ENCODE data around the gene TCEAL7. TPM values are rescaled to one million over a fixed set of nuclear protein-coding genes. Genes with fewer than 3 reads are reported as not detected.

Gene TCEAL7
- total and polyA plus RNA-seq, 9 of the 15 experiments (the other 6 are each of a cell fraction or from before 2014, with no cell fraction given): 0.07 to 0.34 (median 0.13) TPM; not detected in 4

DNA sequence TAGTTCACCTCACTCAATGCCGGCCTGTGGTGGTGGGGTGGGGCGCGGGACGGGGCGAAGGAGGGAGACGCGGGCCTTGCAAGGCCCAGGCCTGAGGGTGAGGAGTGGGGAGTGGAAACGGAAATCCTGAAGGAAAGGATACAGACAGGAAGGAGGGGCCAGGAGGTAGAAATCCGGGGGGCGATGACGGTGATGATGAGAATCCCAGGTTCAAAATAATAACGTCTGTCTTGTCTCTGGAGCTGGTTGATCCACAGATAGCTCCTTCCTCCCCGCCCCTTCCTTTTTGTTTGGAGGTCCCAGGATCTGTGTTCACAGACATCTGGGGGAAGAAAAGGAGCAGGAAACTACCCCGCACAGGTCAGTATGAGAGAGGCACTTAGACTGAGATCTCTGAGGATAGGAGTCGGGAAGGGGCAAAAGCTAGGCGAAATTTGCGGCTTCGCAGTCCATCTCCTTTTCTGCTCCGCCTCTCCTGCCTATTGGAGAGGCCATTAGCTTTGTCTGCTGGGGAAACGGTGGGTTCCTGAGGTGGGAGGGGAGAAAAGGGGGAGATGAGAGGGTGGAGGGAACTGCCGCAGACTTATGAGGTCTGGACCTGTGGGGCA lies 746 bp downstream of the TCEAL7 start:
- 18% methylated on average over 10 of the region's 21 CpGs for WGBS (ENCODE audit: insufficient coverage, low coverage, missing lambda C conversion rate)
- Histone ChIP-seq H4K20me1 (replicated peaks; ENCODE audit: control insufficient read depth, insufficient read depth, low read length) (no peaks in the 10 kb centered on the region), H3K4me2 (ENCODE audit: insufficient read depth, low read length) (peak overlapping the region; percentile 46), H2AFZ (ENCODE audit: low read depth, low read length) (peak overlapping the region; percentile 76), H3K4me3 (no peak overlapping the region), H3K9me3 (replicated peaks; ENCODE audit: control insufficient read depth, insufficient read depth, low read depth, low read length) (no peaks in the 10 kb centered on the region), H3K4me1 (replicated peaks in 1 of 2; ENCODE audit: control insufficient read depth in 2 of 2, insufficient read depth in 2 of 2, low read length in 2 of 2) (no peaks in the 10 kb centered on the region; a peak in 1 of 5 replicates), H3K9me1 (ENCODE audit: control insufficient read depth, insufficient read depth, low read length) (no peaks in the 10 kb centered on the region), H3K27me3 (ENCODE audit: control insufficient read depth in 2 of 2, insufficient read depth in 2 of 2, low read length in 2 of 2) (no peaks in the 10 kb centered on the region; a peak in 1 of 5 replicates), H3K9ac (ENCODE audit: insufficient read depth in 1 of 2, low read depth in 2 of 2, low read length in 2 of 2) (0 out of 4 replicates have a peak overlapping the region, but pooled peaks of 1 of the 2 experiments have one; percentile 68), H3K27ac (ENCODE audit: extremely low read depth, low read depth, low read length) (no peak overlapping the region), H3K36me3 (ENCODE audit: control insufficient read depth, insufficient read depth, low read length) (no peaks in the 10 kb centered on the region), H3K79me2 (ENCODE audit: control insufficient read depth, insufficient read depth, low read length) (no peaks in the 10 kb centered on the region)
- ChIA-PET POLR2A (interaction anchor here (0.9 to 1.2 kb wide), 2 partner anchors 10 to 28 kb away, joined by 3 to 4 read pairs; no protein-coding TSS in a partner anchor), CTCF (ENCODE audit: low intra/inter-chr PET ratio) (no interaction called here)
- ATAC-seq (peak; percentile 42), FAIRE-seq (no peak), DNase-seq (ENCODE audit: extremely low read depth in 1 of 4, low spot score in 3 of 4) (no peak)
- intact Hi-C loops (cut with micrococcal nuclease) (no loop called here), in situ Hi-C loops (cut with MboI) (no loop called here)
- BruUV-seq (replicated peaks): no TSS peak
- no peak for TF ChIP-seq U2AF2 (optimal IDR thresholded peaks at IDR 0.05; ENCODE audit: low read depth, low read length)
- no peak for TF ChIP-seq POLR2H (tag; IDR thresholded peaks at IDR 0.05; ENCODE audit: low read depth)
- no peak for TF ChIP-seq EGR1 (conservative IDR thresholded peaks at IDR 0.05)
- no peak for TF ChIP-seq NCOR1 (IDR thresholded peaks at IDR 0.05)
- TF ChIP-seq, protein P1, sequence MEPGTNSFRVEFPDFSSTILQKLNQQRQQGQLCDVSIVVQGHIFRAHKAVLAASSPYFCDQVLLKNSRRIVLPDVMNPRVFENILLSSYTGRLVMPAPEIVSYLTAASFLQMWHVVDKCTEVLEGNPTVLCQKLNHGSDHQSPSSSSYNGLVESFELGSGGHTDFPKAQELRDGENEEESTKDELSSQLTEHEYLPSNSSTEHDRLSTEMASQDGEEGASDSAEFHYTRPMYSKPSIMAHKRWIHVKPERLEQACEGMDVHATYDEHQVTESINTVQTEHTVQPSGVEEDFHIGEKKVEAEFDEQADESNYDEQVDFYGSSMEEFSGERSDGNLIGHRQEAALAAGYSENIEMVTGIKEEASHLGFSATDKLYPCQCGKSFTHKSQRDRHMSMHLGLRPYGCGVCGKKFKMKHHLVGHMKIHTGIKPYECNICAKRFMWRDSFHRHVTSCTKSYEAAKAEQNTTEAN (CRISPR knock-in tag; IDR thresholded peaks at IDR 0.05): no peak
- no peak for TF ChIP-seq CHCHD3 (CRISPR knock-in tag; IDR thresholded peaks at IDR 0.05)
- no peak for TF ChIP-seq WHSC1 (IDR thresholded peaks at IDR 0.05; ENCODE audit: low read length)
- TF ChIP-seq, protein P2, sequence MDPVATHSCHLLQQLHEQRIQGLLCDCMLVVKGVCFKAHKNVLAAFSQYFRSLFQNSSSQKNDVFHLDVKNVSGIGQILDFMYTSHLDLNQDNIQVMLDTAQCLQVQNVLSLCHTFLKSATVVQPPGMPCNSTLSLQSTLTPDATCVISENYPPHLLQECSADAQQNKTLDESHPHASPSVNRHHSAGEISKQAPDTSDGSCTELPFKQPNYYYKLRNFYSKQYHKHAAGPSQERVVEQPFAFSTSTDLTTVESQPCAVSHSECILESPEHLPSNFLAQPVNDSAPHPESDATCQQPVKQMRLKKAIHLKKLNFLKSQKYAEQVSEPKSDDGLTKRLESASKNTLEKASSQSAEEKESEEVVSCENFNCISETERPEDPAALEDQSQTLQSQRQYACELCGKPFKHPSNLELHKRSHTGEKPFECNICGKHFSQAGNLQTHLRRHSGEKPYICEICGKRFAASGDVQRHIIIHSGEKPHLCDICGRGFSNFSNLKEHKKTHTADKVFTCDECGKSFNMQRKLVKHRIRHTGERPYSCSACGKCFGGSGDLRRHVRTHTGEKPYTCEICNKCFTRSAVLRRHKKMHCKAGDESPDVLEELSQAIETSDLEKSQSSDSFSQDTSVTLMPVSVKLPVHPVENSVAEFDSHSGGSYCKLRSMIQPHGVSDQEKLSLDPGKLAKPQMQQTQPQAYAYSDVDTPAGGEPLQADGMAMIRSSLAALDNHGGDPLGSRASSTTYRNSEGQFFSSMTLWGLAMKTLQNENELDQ (CRISPR knock-in tag; IDR thresholded peaks at IDR 0.05; ENCODE audit: borderline replicate concordance): no peak
- TF ChIP-seq RBM25 (IDR thresholded peaks at IDR 0.05; ENCODE audit: low read depth, low read length, severe bottlenecking): no peak
- TF ChIP-seq FOSL1 (tag; conservative IDR thresholded peaks at IDR 0.05): no peak
- TF ChIP-seq FIP1L1 (IDR thresholded peaks at IDR 0.05; ENCODE audit: low read depth, low read length, poor library complexity, severe bottlenecking): no peak
- TF ChIP-seq, protein P3, sequence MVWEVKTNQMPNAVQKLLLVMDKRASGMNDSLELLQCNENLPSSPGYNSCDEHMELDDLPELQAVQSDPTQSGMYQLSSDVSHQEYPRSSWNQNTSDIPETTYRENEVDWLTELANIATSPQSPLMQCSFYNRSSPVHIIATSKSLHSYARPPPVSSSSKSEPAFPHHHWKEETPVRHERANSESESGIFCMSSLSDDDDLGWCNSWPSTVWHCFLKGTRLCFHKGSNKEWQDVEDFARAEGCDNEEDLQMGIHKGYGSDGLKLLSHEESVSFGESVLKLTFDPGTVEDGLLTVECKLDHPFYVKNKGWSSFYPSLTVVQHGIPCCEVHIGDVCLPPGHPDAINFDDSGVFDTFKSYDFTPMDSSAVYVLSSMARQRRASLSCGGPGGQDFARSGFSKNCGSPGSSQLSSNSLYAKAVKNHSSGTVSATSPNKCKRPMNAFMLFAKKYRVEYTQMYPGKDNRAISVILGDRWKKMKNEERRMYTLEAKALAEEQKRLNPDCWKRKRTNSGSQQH (CRISPR knock-in tag; IDR thresholded peaks at IDR 0.05): no peak
- no peak for TF ChIP-seq ETV6 (IDR thresholded peaks at IDR 0.05; ENCODE audit: borderline replicate concordance in 1 of 2, low read depth in 2 of 2, low read length in 1 of 2)
- TF ChIP-seq ETV6 (CRISPR knock-in tag; IDR thresholded peaks at IDR 0.05; ENCODE audit: borderline replicate concordance): no peak

Measured in K562 (cell line).